HepG2 (cell line): Measurements from ENCODE around the gene CA4. TPM values are rescaled to one million over a fixed set of nuclear protein-coding genes. Genes with fewer than 3 reads are reported as not detected.

Source experiments
- AKAP8 ChIP-seq: sonication (generic); formaldehyde crosslinking; IDR thresholded peaks from 2 replicates; pipeline ENCODE4 v1.5.1; 2020; ENCODE audit warnings: mild to moderate bottlenecking, missing genetic modification reagents
- AKNA ChIP-seq: sonication (generic); formaldehyde crosslinking; IDR thresholded peaks from 2 replicates; pipeline ENCODE4 v1.4.0; 2020; ENCODE audit warnings: missing genetic modification reagents, borderline replicate concordance
- ATRX ChIP-seq: sonication (generic); formaldehyde crosslinking; IDR thresholded peaks from 2 replicates; pipeline ENCODE4 v1.4.0; 2020; ENCODE audit warnings: missing genetic modification reagents, borderline replicate concordance
- CREB1 ChIP-seq, 2 experiments: fragments of 450-650 bp in 1 of 2; IDR thresholded peaks; 2 replicates each; pipeline ENCODE4 v1.6.1; 2016 to 2017; ENCODE audit warnings: control low read depth in 1 of 2, mild to moderate bottlenecking in 1 of 2, missing compliant biosample characterization in 1 of 2, missing genetic modification characterization in 1 of 2
- HOMEZ ChIP-seq: IDR thresholded peaks from 2 replicates; pipeline ENCODE4 v1.6.1; 2016; ENCODE audit warnings: low read depth
- JARID2 ChIP-seq: sonication (generic); formaldehyde crosslinking; IDR thresholded peaks from 2 replicates; pipeline ENCODE4 v1.8.1; 2023; ENCODE audit warnings: missing genetic modification reagents, inconsistent platforms; ENCODE audit not compliant: insufficient replicate concordance
- NFAT5 ChIP-seq: sonication (generic); formaldehyde crosslinking; IDR thresholded peaks from 2 replicates; pipeline ENCODE4 v1.4.0; 2020; ENCODE audit warnings: missing genetic modification reagents
- NFYB ChIP-seq: sonication (generic); formaldehyde crosslinking; IDR thresholded peaks from 2 replicates; pipeline ENCODE4 v1.4.0; 2020; ENCODE audit warnings: missing genetic modification reagents
- NRL ChIP-seq: sonication (generic); formaldehyde crosslinking; IDR thresholded peaks from 2 replicates; pipeline ENCODE4 v1.5.0; 2020; ENCODE audit warnings: missing genetic modification reagents, mild to moderate bottlenecking, moderate library complexity, borderline replicate concordance
- RELA ChIP-seq: sonication (generic); formaldehyde crosslinking; IDR thresholded peaks from 2 replicates; pipeline ENCODE4 v1.4.0; 2020; ENCODE audit warnings: missing genetic modification reagents
- RXRA ChIP-seq: sonication (generic); formaldehyde crosslinking; IDR thresholded peaks from 2 replicates; pipeline ENCODE4 v1.5.1; 2020; ENCODE audit warnings: missing genetic modification reagents
- SAFB2 ChIP-seq: sonication (generic); formaldehyde crosslinking; IDR thresholded peaks from 2 replicates; pipeline ENCODE4 v1.5.1; 2020; ENCODE audit warnings: missing genetic modification reagents, low read depth, mild to moderate bottlenecking, borderline replicate concordance
- STAT5B ChIP-seq: sonication (generic); formaldehyde crosslinking; IDR thresholded peaks from 2 replicates; pipeline ENCODE4 v1.4.0; 2020; ENCODE audit warnings: missing genetic modification reagents
- TEAD3 ChIP-seq: optimal IDR thresholded peaks from 2 replicates; pipeline ENCODE3; 2016; ENCODE audit warnings: borderline replicate concordance
- YEATS4 ChIP-seq: sonication (generic); formaldehyde crosslinking; IDR thresholded peaks from 2 replicates; pipeline ENCODE4 v1.4.0; 2020; ENCODE audit warnings: missing genetic modification reagents, borderline replicate concordance
- ZNF143 ChIP-seq: sonication (generic); formaldehyde crosslinking; IDR thresholded peaks from 2 replicates; pipeline ENCODE4 v1.4.0; 2020; ENCODE audit warnings: missing genetic modification reagents
- ZNF264 ChIP-seq: sonication (generic); formaldehyde crosslinking; IDR thresholded peaks from 2 replicates; pipeline ENCODE4 v1.4.0; 2020; ENCODE audit warnings: missing genetic modification reagents
- polyA plus RNA-seq, 8 experiments: library from polyadenylated mRNA; depleted of rRNA in 3 of 8; stranded (reverse) in 7 of 8; unstranded in 1 of 8; fragments of >200 nt; fragmentation: Illumina TruSeq in 4 of 8; extraction: Trizol in 4 of 8; gene quantifications; 2 replicates each; pipeline versions ENCODE4 v1.2.1 to v1.2.3, GENCODE V29; 2011 to 2016; ENCODE audit warnings: low read depth in 4 of 8, missing spikeins in 1 of 8, mixed read lengths in 1 of 8; ENCODE audit not compliant: insufficient read depth in 1 of 8
- total RNA-seq, 5 experiments: library from RNA; depleted of rRNA; stranded (reverse); fragments of >200 nt; fragmentation: Illumina TruSeq; extraction: Trizol; gene quantifications; 2 replicates each; pipeline ENCODE4 v1.2.3, GENCODE V29; 2016; ENCODE audit warnings: low read depth in 1 of 5

Gene CA4
- total and polyA plus RNA-seq, 2 of the 13 experiments (the other 11 are each of a cell fraction or from before 2014, with no cell fraction given), result not detected

- TF ChIP-seq ATRX (CRISPR knock-in tag), result no peak
- peak; percentile 98 for TF ChIP-seq AKNA (CRISPR knock-in tag)
- TF ChIP-seq AKAP8 (CRISPR knock-in tag), result peak; percentile 90; the same call in 1 of the 2 replicates
- peak; percentile 75; the same call in 1 of the 2 replicates for TF ChIP-seq YEATS4 (CRISPR knock-in tag)
- TF ChIP-seq NRL (CRISPR knock-in tag), result peak; percentile 95
- TF ChIP-seq TEAD3 (CRISPR knock-in tag), result peak; percentile 90
- TF ChIP-seq ZNF143 (CRISPR knock-in tag), result peak; percentile 51
- peak; percentile 94 for TF ChIP-seq RELA (CRISPR knock-in tag)
- peak; percentile 98 for TF ChIP-seq JARID2 (CRISPR knock-in tag)
- TF ChIP-seq SAFB2 (CRISPR knock-in tag), result peak; percentile 98
- peak; percentile 83 for TF ChIP-seq RXRA (CRISPR knock-in tag)
- peak; percentile 99 for TF ChIP-seq STAT5B (CRISPR knock-in tag)
- peak; percentile 32; the same call in 1 of the 2 replicates for TF ChIP-seq NFYB (CRISPR knock-in tag)
- peak; percentile 56; the same call in 1 of the 2 replicates for TF ChIP-seq HOMEZ (CRISPR knock-in tag)
- peak; percentile 98 for TF ChIP-seq NFAT5 (CRISPR knock-in tag)
- peak; percentile 80 for TF ChIP-seq ZNF264 (CRISPR knock-in tag)
- no peak for TF ChIP-seq CREB1 (IDR thresholded peaks at IDR 0.05)
- TF ChIP-seq CREB1 (CRISPR knock-in tag; IDR thresholded peaks at IDR 0.05), result no peak
These were observed 10.1 kb upstream of the CA4 start (continued) for GRCh38 chr17:60139438-60140285.
